Aorta (tissue), 5 donors: ENCODE measurements around the gene WWOX. TPM values are rescaled to one million over a fixed set of nuclear protein-coding genes. Genes with fewer than 3 reads are reported as not detected.

Experiments
- ATAC-seq: fragments of 200-7000 bp; cut with Tn5 transposase; one replicate; pipeline ENCODE4 v1.9.1; 2022; ENCODE audit warnings: moderate library complexity; ENCODE audit not compliant: low FRiP score
- DNase-seq, 2 donors: peaks; one replicate each; pipeline ENCODE4 v3.0.0-alpha.2; 2020
- H3K27ac ChIP-seq, 2 donors: one replicate each; pipeline ENCODE4 v1.5.1; 2013; ENCODE audit warnings: low read length in 2 of 2, mild to moderate bottlenecking in 2 of 2, moderate library complexity in 2 of 2, control low read depth in 1 of 2, inconsistent platforms in 1 of 2, low read depth in 1 of 2
- H3K27me3 ChIP-seq, 2 donors: one replicate each; pipeline ENCODE4 v1.6.1; 2013; ENCODE audit warnings: control low read depth in 1 of 2, low read length in 1 of 2, mild to moderate bottlenecking in 1 of 2, moderate library complexity in 1 of 2; ENCODE audit not compliant: insufficient read depth in 2 of 2, control insufficient read depth in 1 of 2
- H3K36me3 ChIP-seq, 2 donors: one replicate each; pipeline ENCODE4 v1.6.1; 2013; ENCODE audit warnings: control low read depth in 1 of 2, low read length in 1 of 2, mild to moderate bottlenecking in 1 of 2; ENCODE audit not compliant: insufficient read depth in 2 of 2, control insufficient read depth in 1 of 2
- H3K4me1 ChIP-seq, 2 donors: one replicate each; pipeline ENCODE4 v1.6.1; 2013; ENCODE audit warnings: low read length in 2 of 2, control low read depth in 1 of 2, mild to moderate bottlenecking in 1 of 2, moderate library complexity in 1 of 2; ENCODE audit not compliant: insufficient read depth in 2 of 2, control insufficient read depth in 1 of 2
- H3K4me3 ChIP-seq, 2 donors: one replicate each; pipeline ENCODE4 v1.5.1; 2013; ENCODE audit warnings: low read length in 2 of 2, control low read depth in 1 of 2, mild to moderate bottlenecking in 1 of 2
- H3K9me3 ChIP-seq: one replicate; pipeline ENCODE4 v1.6.1; 2013; ENCODE audit warnings: mild to moderate bottlenecking, low read length; ENCODE audit not compliant: control insufficient read depth
- WGBS, 2 donors: extraction: QIAGEN DNeasy Blood & Tissue Kit; methylation state at CpG; one replicate each; pipeline ENCODE4 v1.1.7; 2013; 5-methylcytosine and 5-hydroxymethylcytosine counted together
- intact Hi-C, 2 donors: fragments of 100-400 bp; cut with DNase I; formaldehyde crosslinking; loops; one replicate each; pipeline versions ENCODE4 v1.14.2 to v1.15.0; 2022
- polyA plus RNA-seq, 2 donors: library from polyadenylated mRNA; stranded (reverse); fragments of 200-250 nt; gene quantifications; one replicate each; pipeline ENCODE4 v1.2.3, GENCODE V29; 2013
- total RNA-seq, 2 donors: library from RNA; stranded (reverse); fragmentation: NEBNext Ultra II Directional; extraction: Animal tissue kit (Norgen Biotek cat#: 25700); gene quantifications; one replicate each; pipeline ENCODE4 v1.2.1, GENCODE V29; 2021
- donor health status: healthy with polysubstance abuse.
- donor health status: Bipolar disorder and iron deficiency.
- donor health status: DM: no; HTN: no; CAD: no.
- donor health status: DM: no; HTN: no; CAD: no.
- donor health status: DM: yes; HTN: yes; CAD: no.

The WWOX gene
- total and polyA plus RNA-seq, 4 donors = 11.2 to 30.9 (median 14.6) TPM

DNA sequence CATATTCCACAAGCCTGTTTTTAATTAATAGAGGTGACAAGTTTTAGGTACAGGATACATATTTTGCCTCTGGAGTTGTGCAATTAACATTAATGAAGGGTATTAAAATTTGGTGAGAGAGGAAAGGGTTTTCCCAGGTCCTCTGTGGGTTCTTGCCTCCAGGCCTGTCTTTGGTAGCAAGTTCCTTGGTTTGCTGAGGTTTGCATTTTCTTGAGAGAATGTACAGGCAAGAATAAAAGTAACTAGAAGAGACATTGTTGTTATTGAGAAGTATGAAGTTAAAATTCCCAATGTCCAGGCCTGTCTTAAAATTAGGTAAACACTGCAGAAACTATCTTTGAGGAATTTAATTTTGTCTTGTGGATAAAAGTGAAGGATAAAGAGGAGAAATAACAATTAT, 316.9 kb downstream of the WWOX start:
- intact Hi-C loops = no loop called here
- Histone ChIP-seq H3K27me3 (no peaks in the 10 kb centered on the region), H3K4me1 (no peaks in the 10 kb centered on the region), H3K9me3 (no peaks in the 10 kb centered on the region), H3K27ac (no peak overlapping the region), H3K4me3 (no peak overlapping the region), H3K36me3 (no peaks in the 10 kb centered on the region)
- DNase-seq = no peak
- no peak for ATAC-seq

GRCh38 chr16:78421181-78421708, 321.8 kb downstream of the WWOX start:
- no peaks in the 10 kb centered on the region for H3K4me1 ChIP-seq
- 93 to 96% methylated on average over 3 of the region's 3 CpGs for WGBS, 2 donors
- H3K27me3 ChIP-seq = no peaks in the 10 kb centered on the region
- H3K9me3 ChIP-seq = no peaks in the 10 kb centered on the region
- H3K27ac ChIP-seq = no peak overlapping the region
- DNase-seq (no peak), ATAC-seq (no peak)
- intact Hi-C loops = no loop called here
- H3K4me3 ChIP-seq = no peak overlapping the region
- H3K36me3 ChIP-seq = peaks cover 0 to 4% of the 10 kb centered on the region in 2 donors

- Histone ChIP-seq H3K36me3 (peaks cover 0 to 4% of the 10 kb centered on the region in 2 donors), H3K27me3 (no peaks in the 10 kb centered on the region), H3K9me3 (no peaks in the 10 kb centered on the region), H3K4me3 (no peak overlapping the region), H3K4me1 (no peaks in the 10 kb centered on the region), H3K27ac (no peak overlapping the region)
- ATAC-seq = no peak
- intact Hi-C loops = no loop called here
- DNase-seq = no peak
- WGBS, 2 donors = 96 to 100% methylated on average over 4 of the region's 4 CpGs
Measured at GRCh38 chr16:78425281-78425680, 325.8 kb downstream of the WWOX start.

DNA sequence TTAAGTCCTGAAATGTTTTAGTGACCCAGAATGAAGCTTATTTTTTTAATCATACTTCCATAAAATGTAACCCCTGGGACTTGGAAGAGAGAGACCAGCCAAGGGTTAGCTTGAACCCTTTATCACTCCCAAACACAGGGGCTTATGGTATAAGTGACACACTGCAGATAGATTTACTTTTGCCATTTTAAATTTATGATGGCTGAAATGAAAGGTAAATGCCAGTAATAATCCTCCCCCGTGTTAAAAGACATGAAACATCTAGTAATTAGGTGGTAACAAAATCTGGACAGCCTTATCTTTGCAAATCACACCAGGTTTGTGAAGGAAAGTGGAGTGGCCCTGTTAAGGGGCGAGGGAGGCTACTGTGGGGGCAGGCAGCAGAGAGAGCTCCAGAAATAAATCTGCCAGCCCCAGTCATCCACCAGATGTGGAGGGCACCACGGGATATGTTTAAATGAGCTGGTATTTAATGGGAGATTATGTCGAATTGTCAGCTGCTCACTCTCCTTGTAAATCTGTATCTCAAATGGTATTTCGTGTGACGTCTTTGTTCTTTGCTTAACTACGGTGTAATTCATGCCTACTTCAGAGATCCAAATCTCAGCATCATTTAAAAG, 326.5 kb downstream of the WWOX start:
- Histone ChIP-seq H3K27ac (no peak overlapping the region), H3K9me3 (no peaks in the 10 kb centered on the region), H3K27me3 (no peaks in the 10 kb centered on the region), H3K36me3 (peaks cover 0 to 4% of the 10 kb centered on the region in 2 donors), H3K4me1 (no peaks in the 10 kb centered on the region), H3K4me3 (no peak overlapping the region)
- intact Hi-C loops = no loop called here
- ATAC-seq = no peak
- WGBS, 2 donors = 84 to 87% methylated on average over 7 of the region's 7 CpGs
- DNase-seq = no peak

DNA sequence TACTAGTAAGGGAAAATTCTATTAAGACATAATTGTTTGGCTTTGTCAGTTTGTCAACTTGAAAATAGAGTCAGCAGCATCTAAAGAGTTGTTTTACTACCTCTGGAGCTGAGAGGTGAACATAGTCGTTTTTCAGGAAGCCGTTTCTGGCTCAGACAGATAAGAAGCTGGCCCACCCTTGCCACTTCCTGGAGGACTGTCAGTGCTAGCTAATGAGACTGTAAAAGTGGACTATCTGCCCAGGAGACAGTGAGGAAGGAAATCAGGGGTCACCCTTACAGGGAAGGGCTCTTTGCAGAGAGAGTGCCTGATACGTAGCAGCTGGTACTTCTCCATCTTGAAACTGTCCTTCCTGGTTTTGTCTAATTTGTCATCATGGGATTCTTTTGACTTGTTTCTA, 328.7 kb downstream of the WWOX start:
- Histone ChIP-seq H3K4me3 (no peak overlapping the region), H3K27ac (no peak overlapping the region), H3K27me3 (no peaks in the 10 kb centered on the region), H3K9me3 (no peaks in the 10 kb centered on the region), H3K4me1 (no peaks in the 10 kb centered on the region), H3K36me3 (peaks cover 0 to 10% of the 10 kb centered on the region in 2 donors)
- intact Hi-C loops = no loop called here
- ATAC-seq = no peak
- WGBS, 2 donors = 77% methylated on average over 3 of the region's 3 CpGs
- no peak for DNase-seq

DNA sequence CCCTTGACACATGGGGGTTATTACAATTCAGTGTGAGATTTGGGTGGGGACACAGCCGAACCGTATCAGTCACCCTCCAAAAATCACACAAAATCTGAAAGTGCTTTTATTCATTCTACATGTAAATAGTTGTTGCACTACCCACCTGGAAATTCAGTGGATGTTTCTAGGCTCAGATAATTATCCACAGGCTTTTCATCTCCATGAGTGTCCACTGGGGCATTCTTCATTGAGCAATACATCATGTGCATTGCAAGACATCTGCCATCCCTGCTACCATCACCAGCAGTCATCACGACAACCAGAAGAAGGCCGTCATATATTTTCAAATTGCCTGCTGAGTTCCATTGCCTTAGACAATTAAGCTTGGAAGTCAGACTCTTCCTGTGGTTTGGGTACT, 330.8 kb downstream of the WWOX start:
- Histone ChIP-seq H3K27ac (no peak overlapping the region), H3K9me3 (no peaks in the 10 kb centered on the region), H3K36me3 (peaks cover 0 to 6% of the 10 kb centered on the region in 2 donors), H3K27me3 (no peaks in the 10 kb centered on the region), H3K4me3 (no peak overlapping the region), H3K4me1 (no peaks in the 10 kb centered on the region)
- 93 to 96% methylated on average over 4 of the region's 4 CpGs for WGBS, 2 donors
- ATAC-seq (no peak), DNase-seq (no peak)
- intact Hi-C loops = no loop called here

DNA sequence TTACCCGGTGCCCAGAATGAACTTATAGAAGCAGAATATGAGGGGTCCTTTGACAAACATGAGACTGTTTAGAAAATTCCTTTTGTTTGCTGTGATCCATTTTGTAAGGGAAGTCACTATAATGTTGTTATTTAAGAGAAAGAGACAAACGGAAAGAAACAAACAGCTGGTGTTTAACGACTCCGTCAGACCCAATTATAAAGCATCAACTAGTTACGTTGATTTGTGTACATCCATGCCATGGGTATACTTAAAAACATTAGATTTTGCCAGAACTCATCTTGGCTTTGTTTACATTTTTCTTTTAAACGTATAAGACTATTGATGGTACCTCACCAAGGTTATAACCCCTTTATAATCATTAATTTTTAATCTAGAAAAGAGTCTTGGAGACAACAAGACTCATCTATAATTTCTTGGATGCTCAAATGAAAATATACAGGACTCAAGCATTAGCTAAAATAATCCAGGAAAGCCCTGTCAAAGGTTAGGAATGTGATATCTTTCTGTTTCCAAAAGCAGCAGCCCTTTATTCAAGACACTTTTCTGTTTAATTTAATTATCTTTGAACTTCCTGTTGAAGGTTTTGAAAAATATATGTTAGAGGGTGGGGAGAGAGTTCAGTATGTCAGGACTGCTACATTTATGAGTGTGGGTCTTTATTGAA, 331.7 kb downstream of the WWOX start:
- H3K27me3 ChIP-seq = no peaks in the 10 kb centered on the region
- no peak overlapping the region for H3K4me3 ChIP-seq
- ATAC-seq (no peak), DNase-seq (no peak)
- H3K4me1 ChIP-seq = no peaks in the 10 kb centered on the region
- 95 to 96% methylated on average over 6 of the region's 6 CpGs for WGBS, 2 donors
- no peaks in the 10 kb centered on the region for H3K9me3 ChIP-seq
- no peak overlapping the region for H3K27ac ChIP-seq
- peaks cover 0 to 6% of the 10 kb centered on the region in 2 donors for H3K36me3 ChIP-seq
- intact Hi-C loops = no loop called here

- Histone ChIP-seq H3K36me3 (peaks cover 0 to 6% of the 10 kb centered on the region in 2 donors), H3K27me3 (no peaks in the 10 kb centered on the region), H3K4me1 (no peaks in the 10 kb centered on the region), H3K9me3 (no peaks in the 10 kb centered on the region), H3K27ac (no peak overlapping the region), H3K4me3 (no peak overlapping the region)
- DNase-seq = no peak
- intact Hi-C loops = no loop called here
- no peak for ATAC-seq
- 95% methylated on average over 3 of the region's 3 CpGs for WGBS, 2 donors
Measured at GRCh38 chr16:78431701-78432100, 332.2 kb downstream of the WWOX start.

GRCh38 chr16:78432451-78432850, 333.0 kb downstream of the WWOX start:
- Histone ChIP-seq H3K4me3 (no peak overlapping the region), H3K27me3 (no peaks in the 10 kb centered on the region), H3K4me1 (no peaks in the 10 kb centered on the region), H3K27ac (no peak overlapping the region), H3K9me3 (no peaks in the 10 kb centered on the region), H3K36me3 (peaks cover 0 to 6% of the 10 kb centered on the region in 2 donors)
- ATAC-seq = no peak
- intact Hi-C loops = no loop called here
- no peak for DNase-seq
- 87 to 88% methylated on average over 17 of the region's 17 CpGs for WGBS, 2 donors
